ENCODE results near the gene CCDC40. TPM values are rescaled to one million over a fixed set of nuclear protein-coding genes. Genes with fewer than 3 reads are reported as not detected.
A peak's percentile ranks its signal among the peaks of the same experiment; 100 is the strongest.

The CCDC40 gene
- total and polyA plus RNA-seq, 2 of the 13 experiments (the other 11 are each of a cell fraction or from before 2014, with no cell fraction given): 4.1 to 5.5 TPM

DNA sequence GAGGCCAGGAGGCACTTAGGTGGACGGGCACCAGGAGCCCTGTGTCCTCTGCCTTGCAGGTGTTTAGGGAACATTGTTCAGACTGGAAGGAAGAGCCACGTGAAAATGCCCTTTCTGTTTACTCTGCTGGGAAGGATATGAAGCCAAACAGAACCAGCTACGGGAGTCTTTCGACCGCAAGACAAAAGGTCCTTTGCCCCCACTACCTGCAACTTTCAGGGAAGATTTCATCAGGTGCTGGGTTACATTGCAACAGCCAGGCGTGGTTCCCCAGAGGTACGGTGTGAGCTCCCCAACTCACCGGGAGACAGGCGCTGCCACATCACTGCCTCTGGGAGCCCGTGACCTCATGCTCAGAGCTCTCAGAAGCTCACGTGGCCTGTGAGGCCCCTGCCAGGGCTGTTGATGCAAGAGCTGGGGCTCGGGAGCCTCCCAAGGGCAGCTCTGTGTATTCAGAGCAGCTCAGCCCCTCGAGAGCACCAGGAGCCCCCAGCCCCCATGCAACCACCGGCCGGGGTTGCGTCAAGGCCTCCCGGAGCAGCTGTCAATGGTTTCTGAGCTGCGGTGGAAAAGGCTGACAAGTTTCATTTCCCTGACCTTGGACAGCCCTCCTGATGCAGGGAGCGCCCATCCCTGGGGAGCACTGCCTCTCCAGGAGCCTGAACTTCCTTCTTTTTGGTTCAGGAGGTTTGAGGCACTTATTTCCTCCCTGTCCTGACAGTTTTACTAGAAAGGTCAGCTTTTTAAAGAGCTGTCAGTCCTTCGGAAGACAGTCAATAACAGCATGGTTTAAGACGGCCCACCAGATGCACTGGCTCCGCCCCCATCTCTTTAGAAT lies 42.8 kb upstream of the CCDC40 start (continued):
- TF ChIP-seq MAFF (IDR thresholded peaks at IDR 0.05; ENCODE audit: low read depth, low read length): 0 out of 2 replicates have a peak, but pooled peaks have one; percentile 1
- TF ChIP-seq JUND (CRISPR knock-in tag; IDR thresholded peaks at IDR 0.05): peak; percentile 93
- TF ChIP-seq ATF1 (CRISPR knock-in tag; IDR thresholded peaks at IDR 0.05): no peak
- peak; percentile 87; the same call in 1 of the 2 replicates for TF ChIP-seq ZNF335 (CRISPR knock-in tag; IDR thresholded peaks at IDR 0.05)
- TF ChIP-seq, protein P1, sequence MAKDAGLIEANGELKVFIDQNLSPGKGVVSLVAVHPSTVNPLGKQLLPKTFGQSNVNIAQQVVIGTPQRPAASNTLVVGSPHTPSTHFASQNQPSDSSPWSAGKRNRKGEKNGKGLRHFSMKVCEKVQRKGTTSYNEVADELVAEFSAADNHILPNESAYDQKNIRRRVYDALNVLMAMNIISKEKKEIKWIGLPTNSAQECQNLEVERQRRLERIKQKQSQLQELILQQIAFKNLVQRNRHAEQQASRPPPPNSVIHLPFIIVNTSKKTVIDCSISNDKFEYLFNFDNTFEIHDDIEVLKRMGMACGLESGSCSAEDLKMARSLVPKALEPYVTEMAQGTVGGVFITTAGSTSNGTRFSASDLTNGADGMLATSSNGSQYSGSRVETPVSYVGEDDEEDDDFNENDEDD (CRISPR knock-in tag; IDR thresholded peaks at IDR 0.05; ENCODE audit: borderline replicate concordance): peak; percentile 87; the same call in 1 of the 2 replicates
- TF ChIP-seq HDAC1 (CRISPR knock-in tag; IDR thresholded peaks at IDR 0.05): peak; percentile 99
- peak; percentile 95; the same call in 1 of the 2 replicates for TF ChIP-seq ZNF557 (CRISPR knock-in tag; IDR thresholded peaks at IDR 0.05)
- TF ChIP-seq PAX8 (CRISPR knock-in tag; IDR thresholded peaks at IDR 0.05; ENCODE audit: borderline replicate concordance): no peak; the same call in 1 of the 2 replicates
- no peak for TF ChIP-seq ZNF577 (CRISPR knock-in tag; IDR thresholded peaks at IDR 0.05; ENCODE audit: borderline replicate concordance, low read depth)
- TF ChIP-seq, protein P2, sequence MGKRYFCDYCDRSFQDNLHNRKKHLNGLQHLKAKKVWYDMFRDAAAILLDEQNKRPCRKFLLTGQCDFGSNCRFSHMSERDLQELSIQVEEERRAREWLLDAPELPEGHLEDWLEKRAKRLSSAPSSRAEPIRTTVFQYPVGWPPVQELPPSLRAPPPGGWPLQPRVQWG (CRISPR knock-in tag; IDR thresholded peaks at IDR 0.05; ENCODE audit: borderline replicate concordance, low read depth): no peak
- no peak for TF ChIP-seq JARID2 (CRISPR knock-in tag; IDR thresholded peaks at IDR 0.05; ENCODE audit: insufficient replicate concordance)
- TF ChIP-seq, protein P3, sequence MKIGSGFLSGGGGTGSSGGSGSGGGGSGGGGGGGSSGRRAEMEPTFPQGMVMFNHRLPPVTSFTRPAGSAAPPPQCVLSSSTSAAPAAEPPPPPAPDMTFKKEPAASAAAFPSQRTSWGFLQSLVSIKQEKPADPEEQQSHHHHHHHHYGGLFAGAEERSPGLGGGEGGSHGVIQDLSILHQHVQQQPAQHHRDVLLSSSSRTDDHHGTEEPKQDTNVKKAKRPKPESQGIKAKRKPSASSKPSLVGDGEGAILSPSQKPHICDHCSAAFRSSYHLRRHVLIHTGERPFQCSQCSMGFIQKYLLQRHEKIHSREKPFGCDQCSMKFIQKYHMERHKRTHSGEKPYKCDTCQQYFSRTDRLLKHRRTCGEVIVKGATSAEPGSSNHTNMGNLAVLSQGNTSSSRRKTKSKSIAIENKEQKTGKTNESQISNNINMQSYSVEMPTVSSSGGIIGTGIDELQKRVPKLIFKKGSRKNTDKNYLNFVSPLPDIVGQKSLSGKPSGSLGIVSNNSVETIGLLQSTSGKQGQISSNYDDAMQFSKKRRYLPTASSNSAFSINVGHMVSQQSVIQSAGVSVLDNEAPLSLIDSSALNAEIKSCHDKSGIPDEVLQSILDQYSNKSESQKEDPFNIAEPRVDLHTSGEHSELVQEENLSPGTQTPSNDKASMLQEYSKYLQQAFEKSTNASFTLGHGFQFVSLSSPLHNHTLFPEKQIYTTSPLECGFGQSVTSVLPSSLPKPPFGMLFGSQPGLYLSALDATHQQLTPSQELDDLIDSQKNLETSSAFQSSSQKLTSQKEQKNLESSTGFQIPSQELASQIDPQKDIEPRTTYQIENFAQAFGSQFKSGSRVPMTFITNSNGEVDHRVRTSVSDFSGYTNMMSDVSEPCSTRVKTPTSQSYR (CRISPR knock-in tag; IDR thresholded peaks at IDR 0.05; ENCODE audit: borderline replicate concordance): peak; percentile 90
- TF ChIP-seq ZNF17 (CRISPR knock-in tag; IDR thresholded peaks at IDR 0.05): no peak
- TF ChIP-seq ZBTB7B (CRISPR knock-in tag; IDR thresholded peaks at IDR 0.05): peak; percentile 100
- no peak for TF ChIP-seq SP1 (IDR thresholded peaks at IDR 0.05)
- peak; percentile 44; the same call in 1 of the 2 replicates for TF ChIP-seq SP1 (CRISPR knock-in tag; IDR thresholded peaks at IDR 0.05)
- TF ChIP-seq SRY (CRISPR knock-in tag; IDR thresholded peaks at IDR 0.05): 0 out of 2 replicates have a peak, but pooled peaks have one; percentile 43
- peak; percentile 77 for TF ChIP-seq SP5 (CRISPR knock-in tag; IDR thresholded peaks at IDR 0.05; ENCODE audit: borderline replicate concordance, low read depth)
- TF ChIP-seq ZNF652 (CRISPR knock-in tag; IDR thresholded peaks at IDR 0.05; ENCODE audit: borderline replicate concordance, low read depth): no peak; the same call in 1 of the 2 replicates
- peak; percentile 36; the same call in 1 of the 2 replicates for TF ChIP-seq STAG1 (CRISPR knock-in tag; IDR thresholded peaks at IDR 0.05)
- peak; percentile 41 for TF ChIP-seq HNRNPH1 (optimal IDR thresholded peaks at IDR 0.05; ENCODE audit: low read depth, low read length)
- 0 out of 2 replicates have a peak, but pooled peaks have one; percentile 10 for TF ChIP-seq SETDB1 (CRISPR knock-in tag; IDR thresholded peaks at IDR 0.05; ENCODE audit: borderline replicate concordance)
- TF ChIP-seq, protein P4, sequence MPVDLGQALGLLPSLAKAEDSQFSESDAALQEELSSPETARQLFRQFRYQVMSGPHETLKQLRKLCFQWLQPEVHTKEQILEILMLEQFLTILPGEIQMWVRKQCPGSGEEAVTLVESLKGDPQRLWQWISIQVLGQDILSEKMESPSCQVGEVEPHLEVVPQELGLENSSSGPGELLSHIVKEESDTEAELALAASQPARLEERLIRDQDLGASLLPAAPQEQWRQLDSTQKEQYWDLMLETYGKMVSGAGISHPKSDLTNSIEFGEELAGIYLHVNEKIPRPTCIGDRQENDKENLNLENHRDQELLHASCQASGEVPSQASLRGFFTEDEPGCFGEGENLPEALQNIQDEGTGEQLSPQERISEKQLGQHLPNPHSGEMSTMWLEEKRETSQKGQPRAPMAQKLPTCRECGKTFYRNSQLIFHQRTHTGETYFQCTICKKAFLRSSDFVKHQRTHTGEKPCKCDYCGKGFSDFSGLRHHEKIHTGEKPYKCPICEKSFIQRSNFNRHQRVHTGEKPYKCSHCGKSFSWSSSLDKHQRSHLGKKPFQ (CRISPR knock-in tag; IDR thresholded peaks at IDR 0.05; ENCODE audit: insufficient replicate concordance): peak; percentile 99
- TF ChIP-seq PAWR (CRISPR knock-in tag; IDR thresholded peaks at IDR 0.05; ENCODE audit: borderline replicate concordance): peak; percentile 57; the same call in 1 of the 2 replicates
- no peak for TF ChIP-seq ZNF572 (CRISPR knock-in tag; IDR thresholded peaks at IDR 0.05)
